ENCODE data around the gene NIPA2.

Gene NIPA2

GRCh38 chr15:22893081-22893480, 54.6 kb downstream of the NIPA2 start:
- no peak overlapping the region for H3K4me3 ChIP-seq (ENCODE audit: low read depth, low read length)
- TF ChIP-seq ZNF416 (tag by site-specific recombination; IDR thresholded peaks at IDR 0.05) (no peak), TCF7L2 (IDR thresholded peaks at IDR 0.05; ENCODE audit: borderline replicate concordance, low read depth, low read length) (no peak), ZNF132 (tag by site-specific recombination; IDR thresholded peaks at IDR 0.05; ENCODE audit: borderline replicate concordance) (no peak), ZNF664 (tag by site-specific recombination; IDR thresholded peaks at IDR 0.05) (no peak)
- ChIA-PET POLR2A (no interaction called here), CTCF (no interaction called here)
- H3K4me1 ChIP-seq (ENCODE audit: control insufficient read depth, insufficient read depth, low read length) = no peaks in the 10 kb centered on the region
- no peak overlapping the region for H3K27ac ChIP-seq (ENCODE audit: extremely low read depth, low read depth, low read length)
- no peaks in the 10 kb centered on the region for H3K9me3 ChIP-seq (ENCODE audit: control insufficient read depth, insufficient read depth, low read depth, low read length)
- H3K36me3 ChIP-seq (ENCODE audit: control insufficient read depth in 2 of 2, insufficient read depth in 1 of 2, low read length in 2 of 2) = peaks cover 0 to 23% of the 10 kb centered on the region in 2 experiments; a peak in 2 of 3 replicates

GRCh38 chr15:22893881-22894280, 55.4 kb downstream of the NIPA2 start:
- H3K27ac ChIP-seq (ENCODE audit: extremely low read depth, low read depth, low read length) = no peak overlapping the region
- no peak for TF ChIP-seq HOXC10 (CRISPR knock-in tag; IDR thresholded peaks at IDR 0.05)
- no peak for TF ChIP-seq ZNF114 (tag by site-specific recombination; IDR thresholded peaks at IDR 0.05)
- no peak for TF ChIP-seq ZNF302 (tag by site-specific recombination; IDR thresholded peaks at IDR 0.05; ENCODE audit: low read depth)
- no peak for TF ChIP-seq ZNF48 (tag by site-specific recombination; IDR thresholded peaks at IDR 0.05)
- TF ChIP-seq ZNF510 (tag by site-specific recombination; IDR thresholded peaks at IDR 0.05; ENCODE audit: insufficient replicate concordance) = no peak
- TF ChIP-seq ZNF155 (tag by site-specific recombination; IDR thresholded peaks at IDR 0.05) = no peak
- TF ChIP-seq PRDM4 (tag by site-specific recombination; IDR thresholded peaks at IDR 0.05) = no peak
- no peak for TF ChIP-seq ZBTB6 (tag by site-specific recombination; IDR thresholded peaks at IDR 0.05)
- H3K4me3 ChIP-seq (ENCODE audit: low read depth, low read length) = no peak overlapping the region
- peaks cover 0 to 23% of the 10 kb centered on the region in 2 experiments; a peak in 2 of 3 replicates for H3K36me3 ChIP-seq (ENCODE audit: control insufficient read depth in 2 of 2, insufficient read depth in 1 of 2, low read length in 2 of 2)
- H3K9me3 ChIP-seq (ENCODE audit: control insufficient read depth, insufficient read depth, low read depth, low read length) = no peaks in the 10 kb centered on the region
- ChIA-PET CTCF (no interaction called here), POLR2A (no interaction called here)
- H3K4me1 ChIP-seq (ENCODE audit: control insufficient read depth, insufficient read depth, low read length) = no peaks in the 10 kb centered on the region

- H3K27ac ChIP-seq (ENCODE audit: extremely low read depth, low read depth, low read length) = no peak overlapping the region
- POLR2A ChIA-PET = no interaction called here
- TF ChIP-seq ZBTB26 (tag by site-specific recombination; optimal IDR thresholded peaks at IDR 0.05) = no peak
- TF ChIP-seq ZIC2 (tag by site-specific recombination; IDR thresholded peaks at IDR 0.05) = peak; percentile 75
- 0 out of 2 replicates have a peak, but pooled peaks have one; percentile 21 for TF ChIP-seq KLF17 (tag by site-specific recombination; IDR thresholded peaks at IDR 0.05)
- TF ChIP-seq GLIS1 (tag by site-specific recombination; IDR thresholded peaks at IDR 0.05) = peak; percentile 85
- H3K36me3 ChIP-seq (ENCODE audit: control insufficient read depth in 2 of 2, insufficient read depth in 1 of 2, low read length in 2 of 2) = peaks cover 0 to 28% of the 10 kb centered on the region in 2 experiments; a peak in 2 of 3 replicates
- no peaks in the 10 kb centered on the region for H3K4me1 ChIP-seq (ENCODE audit: control insufficient read depth, insufficient read depth, low read length)
- H3K9me3 ChIP-seq (ENCODE audit: control insufficient read depth, insufficient read depth, low read depth, low read length) = no peaks in the 10 kb centered on the region
- CTCF ChIA-PET = interaction anchor here (0.5 kb wide), 1 partner anchor 140 kb away, joined by 4 read pairs; no protein-coding TSS in a partner anchor
- H3K4me3 ChIP-seq (ENCODE audit: low read depth, low read length) = no peak overlapping the region
Measured at GRCh38 chr15:22895465-22896190, 57.2 kb downstream of the NIPA2 start.
